Esophagus squamous epithelium (tissue), 5 donors: ENCODE results near the gene SLIT1. TPM values are rescaled to one million over a fixed set of nuclear protein-coding genes. Genes with fewer than 3 reads are reported as not detected.

Source experiments
- DNase-seq: peaks from one replicate; lab custom pipeline; 2025; lab: John Stamatoyannopoulos, UW
- H3K27ac ChIP-seq, 4 donors: fragments of 200-600 bp; sonication (generic); one replicate each; pipeline ENCODE4 v1.5.1; 2016 to 2019; ENCODE audit warnings: mild to moderate bottlenecking in 1 of 4
- H3K27me3 ChIP-seq, 4 donors: fragments of 200-600 bp; sonication (generic); 1 replicate in 3 of 4; 2 replicates in 1 of 4; pipeline versions ENCODE4 v1.5.1 to v1.6.0; 2017 to 2021; ENCODE audit warnings: antibody characterized with exemption in 1 of 4
- H3K36me3 ChIP-seq, 3 donors: fragments of 200-600 bp; sonication (generic); one replicate each; pipeline ENCODE4 v1.5.1; 2016 to 2019
- H3K4me1 ChIP-seq, 3 donors: fragments of 200-600 bp; sonication (generic); one replicate each; pipeline ENCODE4 v1.5.1; 2017 to 2019
- H3K4me3 ChIP-seq, 4 donors: fragments of 200-600 bp; sonication (generic); 1 replicate in 3 of 4; 2 replicates in 1 of 4; pipeline ENCODE4 v1.5.1; 2016 to 2019; ENCODE audit warnings: mild to moderate bottlenecking in 2 of 4, moderate library complexity in 1 of 4
- H3K9me3 ChIP-seq, 3 donors: fragments of 200-600 bp; sonication (generic); one replicate each; pipeline ENCODE4 v1.5.1; 2016 to 2019
- CTCF ChIP-seq, 6 experiments: fragments of 450-650 bp in 4 of 6; fragments of 200-600 bp in 2 of 6; sonication (generic) in 2 of 6; IDR thresholded peaks; one replicate each; pipeline ENCODE4 v1.5.1; 2016 to 2019; ENCODE audit warnings: antibody characterized with exemption in 6 of 6, mild to moderate bottlenecking in 4 of 6, moderate library complexity in 4 of 6
- POLR2A ChIP-seq, 4 donors: fragments of 450-650 bp; IDR thresholded peaks; one replicate each; pipeline ENCODE4 v1.6.1; 2017; ENCODE audit warnings: antibody characterized with exemption in 4 of 4, mild to moderate bottlenecking in 4 of 4, moderate library complexity in 3 of 4
- WGBS, 2 donors: methylation state at CpG; one replicate each; pipeline ENCODE4 v1.1.5; 2018; 5-methylcytosine and 5-hydroxymethylcytosine counted together
- intact Hi-C: fragments of 100-400 bp; cut with DNase I; formaldehyde crosslinking; loops from one replicate; pipeline ENCODE4 v1.15.0; 2022
- total RNA-seq, 4 donors: library from RNA; depleted of rRNA; stranded (reverse); fragments of >200 nt; gene quantifications; one replicate each; pipeline ENCODE4 v1.1.0, GENCODE V29; 2016
- donor health status: DM: yes; HTN: yes; CAD: no.

Gene SLIT1
- total RNA-seq, 4 donors from 2014 or later = not detected

- TF ChIP-seq CTCF (IDR thresholded peaks at IDR 0.05) (no peak), POLR2A (IDR thresholded peaks at IDR 0.05) (no peak)
- H3K4me1 ChIP-seq = no peaks in the 10 kb centered on the region
- no peak overlapping the region for H3K4me3 ChIP-seq
- H3K27me3 ChIP-seq = peaks cover 0 to 46% (median 0%) of the 10 kb centered on the region in 4 donors
- H3K9me3 ChIP-seq = no peaks in the 10 kb centered on the region
- no peak for DNase-seq
- 61 to 68% methylated on average over 4 to 5 of the region's 5 CpGs for WGBS, 2 donors
- no peak overlapping the region for H3K27ac ChIP-seq
- H3K36me3 ChIP-seq = no peaks in the 10 kb centered on the region
- intact Hi-C loops = no loop called here
These were observed 62.0 kb downstream of the SLIT1 start for GRCh38 chr10:97123765-97124164.

- DNase-seq = no peak
- intact Hi-C loops = no loop called here
- Histone ChIP-seq H3K27me3 (peaks cover 0 to 47% (median 0%) of the 10 kb centered on the region in 4 donors), H3K27ac (no peak overlapping the region), H3K9me3 (no peaks in the 10 kb centered on the region), H3K36me3 (no peaks in the 10 kb centered on the region), H3K4me1 (no peaks in the 10 kb centered on the region), H3K4me3 (no peak overlapping the region)
- TF ChIP-seq CTCF (IDR thresholded peaks at IDR 0.05) (no peak), POLR2A (IDR thresholded peaks at IDR 0.05) (no peak)
- 63 to 71% methylated on average over 4 of the region's 4 CpGs for WGBS, 2 donors
These were observed 64.7 kb downstream of the SLIT1 start for GRCh38 chr10:97121041-97121440.

- H3K9me3 ChIP-seq = no peaks in the 10 kb centered on the region
- peaks cover 0 to 52% (median 0%) of the 10 kb centered on the region in 4 donors for H3K27me3 ChIP-seq
- H3K4me3 ChIP-seq = no peak overlapping the region
- WGBS, 2 donors = 71 to 93% methylated on average over 12 of the region's 15 CpGs
- no peak for DNase-seq
- H3K27ac ChIP-seq = no peak overlapping the region
- TF ChIP-seq CTCF (IDR thresholded peaks at IDR 0.05) (no peak), POLR2A (IDR thresholded peaks at IDR 0.05) (no peak)
- intact Hi-C loops = no loop called here
- no peaks in the 10 kb centered on the region for H3K36me3 ChIP-seq
- no peaks in the 10 kb centered on the region for H3K4me1 ChIP-seq
These were observed 65.4 kb downstream of the SLIT1 start for GRCh38 chr10:97120370-97120769.

- Histone ChIP-seq H3K4me3 (no peak overlapping the region), H3K27me3 (peaks cover 0 to 57% (median 0%) of the 10 kb centered on the region in 4 donors), H3K36me3 (no peaks in the 10 kb centered on the region), H3K9me3 (no peaks in the 10 kb centered on the region), H3K27ac (no peak overlapping the region), H3K4me1 (no peaks in the 10 kb centered on the region)
- no peak for DNase-seq
- WGBS, 2 donors = 69 to 72% methylated on average over 10 to 17 of the region's 20 CpGs
- TF ChIP-seq CTCF (IDR thresholded peaks at IDR 0.05) (no peak), POLR2A (IDR thresholded peaks at IDR 0.05) (no peak)
- intact Hi-C loops = no loop called here
These were observed 66.6 kb downstream of the SLIT1 start for GRCh38 chr10:97119058-97119745.

- Histone ChIP-seq H3K9me3 (no peaks in the 10 kb centered on the region), H3K27me3 (peaks cover 0 to 49% (median 0%) of the 10 kb centered on the region in 4 donors), H3K36me3 (no peaks in the 10 kb centered on the region), H3K4me1 (no peaks in the 10 kb centered on the region), H3K4me3 (no peak overlapping the region), H3K27ac (no peak overlapping the region)
- 44 to 51% methylated on average over 3 of the region's 3 CpGs for WGBS, 2 donors
- TF ChIP-seq CTCF (IDR thresholded peaks at IDR 0.05) (peak in 1 of 6 experiments; percentile 45), POLR2A (IDR thresholded peaks at IDR 0.05) (no peak)
- no peak for DNase-seq
- intact Hi-C loops = no loop called here
These were observed 68.4 kb downstream of the SLIT1 start for GRCh38 chr10:97117372-97117771.
